Liver (tissue), 9 donors: ENCODE measurements around the gene KLF4. TPM values are rescaled to one million over a fixed set of nuclear protein-coding genes. Genes with fewer than 3 reads are reported as not detected.

Experiments used
- DNase-seq: peaks from one replicate; pipeline ENCODE4 v3.0.0-alpha.2; 2017; ENCODE audit warnings: low spot score
- H3K27ac ChIP-seq, 2 donors: one replicate each; pipeline ENCODE4 v1.7.0; 2013; ENCODE audit warnings: inconsistent platforms in 2 of 2, low read length in 2 of 2, control low read depth in 1 of 2, low read depth in 1 of 2, mild to moderate bottlenecking in 1 of 2
- H3K27me3 ChIP-seq, 4 donors: one replicate each; pipeline versions ENCODE4 v1.6.1 to v1.7.0; 2013; ENCODE audit warnings: low read length in 3 of 4, inconsistent platforms in 1 of 4, mild to moderate bottlenecking in 1 of 4, moderate library complexity in 1 of 4; ENCODE audit not compliant: control insufficient read depth in 4 of 4, insufficient read depth in 4 of 4
- H3K36me3 ChIP-seq, 4 donors: one replicate each; pipeline versions ENCODE4 v1.6.1 to v1.7.0; 2013; ENCODE audit warnings: low read length in 3 of 4, mild to moderate bottlenecking in 3 of 4, low read depth in 1 of 4, moderate library complexity in 1 of 4; ENCODE audit not compliant: control insufficient read depth in 4 of 4, insufficient read depth in 3 of 4
- H3K4me1 ChIP-seq, 4 donors: one replicate each; pipeline versions ENCODE4 v1.6.1 to v1.7.0; 2013; ENCODE audit warnings: low read length in 3 of 4, mild to moderate bottlenecking in 3 of 4, moderate library complexity in 1 of 4; ENCODE audit not compliant: control insufficient read depth in 4 of 4, insufficient read depth in 4 of 4
- H3K4me3 ChIP-seq, 3 donors: one replicate each; pipeline versions ENCODE4 v1.6.1 to v1.7.0; 2013; ENCODE audit warnings: low read length in 3 of 3, control low read depth in 1 of 3, low read depth in 1 of 3, mild to moderate bottlenecking in 1 of 3
- H3K9ac ChIP-seq, 2 donors: one replicate each; pipeline ENCODE4 v1.7.0; 2013; ENCODE audit warnings: low read length in 2 of 2, mild to moderate bottlenecking in 2 of 2, moderate library complexity in 2 of 2, control low read depth in 1 of 2, low read depth in 1 of 2
- H3K9me3 ChIP-seq, 4 donors: one replicate each; pipeline versions ENCODE4 v1.6.1 to v1.7.0; 2013; ENCODE audit warnings: low read length in 3 of 4; ENCODE audit not compliant: control insufficient read depth in 4 of 4
- ATF3 ChIP-seq: IDR thresholded peaks from 2 replicates; pipeline ENCODE4 v1.6.1; 2016; ENCODE audit warnings: antibody characterized with exemption
- CTCF ChIP-seq: fragments of 150-350 bp; IDR thresholded peaks from 2 replicates; pipeline ENCODE4 v1.5.1; 2017; ENCODE audit warnings: improper control_type of control experiment, low read depth, low read length; ENCODE audit not compliant: missing input control
- EGR1 ChIP-seq, 2 donors: IDR thresholded peaks; 2 replicates each; pipeline ENCODE4 v1.6.1; 2016 to 2018; ENCODE audit warnings: antibody characterized with exemption in 2 of 2, low read depth in 2 of 2
- FOXA1 ChIP-seq: IDR thresholded peaks from 2 replicates; pipeline ENCODE4 v1.6.1; 2016; ENCODE audit warnings: antibody characterized with exemption
- FOXA2 ChIP-seq: IDR thresholded peaks from 2 replicates; pipeline ENCODE4 v1.6.1; 2016; ENCODE audit warnings: antibody characterized with exemption
- HNF4A ChIP-seq, 2 donors: conservative IDR thresholded peaks; 2 replicates each; pipeline ENCODE4 v1.6.1; 2016; ENCODE audit warnings: antibody characterized with exemption in 2 of 2, mild to moderate bottlenecking in 2 of 2
- HNF4G ChIP-seq: IDR thresholded peaks from 2 replicates; pipeline ENCODE4 v1.6.1; 2016; ENCODE audit warnings: antibody characterized with exemption
- JUND ChIP-seq, 2 donors: IDR thresholded peaks; 2 replicates each; pipeline ENCODE4 v1.6.1; 2016; ENCODE audit warnings: antibody characterized with exemption in 2 of 2
- MAX ChIP-seq: IDR thresholded peaks from 2 replicates; pipeline ENCODE4 v1.6.1; 2016; ENCODE audit warnings: antibody characterized with exemption
- NR2F2 ChIP-seq: IDR thresholded peaks from 2 replicates; pipeline ENCODE4 v1.6.1; 2016; ENCODE audit warnings: antibody characterized with exemption
- RAD21 ChIP-seq, 2 donors: IDR thresholded peaks; 2 replicates each; pipeline ENCODE4 v1.6.1; 2016; ENCODE audit warnings: antibody characterized with exemption in 2 of 2, mild to moderate bottlenecking in 2 of 2
- RXRA ChIP-seq, 2 donors: IDR thresholded peaks; 2 replicates each; pipeline ENCODE4 v1.6.1; 2017 to 2018; ENCODE audit warnings: antibody characterized with exemption in 2 of 2, mild to moderate bottlenecking in 1 of 2
- SP1 ChIP-seq: IDR thresholded peaks from 2 replicates; pipeline ENCODE4 v1.6.1; 2018; ENCODE audit warnings: antibody characterized with exemption, mild to moderate bottlenecking
- TAF1 ChIP-seq: conservative IDR thresholded peaks from 2 replicates; pipeline ENCODE4 v1.6.1; 2016; ENCODE audit warnings: antibody characterized with exemption, mild to moderate bottlenecking
- YY1 ChIP-seq: IDR thresholded peaks from 2 replicates; pipeline ENCODE4 v1.6.1; 2016; ENCODE audit warnings: antibody characterized with exemption, mild to moderate bottlenecking
- WGBS: extraction: QIAGEN DNeasy Blood & Tissue Kit; methylation state at CpG from one replicate; pipeline ENCODE4 v1.1.7; 2013; 5-methylcytosine and 5-hydroxymethylcytosine counted together
- polyA plus RNA-seq, 2 donors: library from polyadenylated mRNA; stranded (reverse) in 1 of 2; unstranded in 1 of 2; fragments of 200-250 nt in 1 of 2; fragments of >200 nt in 1 of 2; fragmentation: Nextera tagmentation in 1 of 2; extraction: Ambion mirVana in 1 of 2; gene quantifications; one replicate each; pipeline versions ENCODE4 v1.2.1 to v1.2.3, GENCODE V29; 2013 to 2015
- total RNA-seq, 2 donors: library from RNA; depleted of rRNA; stranded (reverse); fragments of >200 nt; gene quantifications; one replicate each; pipeline ENCODE4 v1.2.3, GENCODE V29; 2014
- TF ChIP-seq, protein P1 (sequence below): IDR thresholded peaks from 2 replicates; pipeline ENCODE4 v1.6.1; 2016; ENCODE audit warnings: antibody characterized with exemption, mild to moderate bottlenecking
- donor health status: healthy.
- donor health status: healthy.
- donor health status: healthy.
- donor health status: healthy.
- donor health status: healthy.

KLF4 gene
- total and polyA plus RNA-seq, 4 donors, result 1.1 to 7.4 (median 3.2) TPM

- no peaks in the 10 kb centered on the region for H3K9me3 ChIP-seq
- peaks cover 0 to 4% (median 0%) of the 10 kb centered on the region in 4 donors for H3K27me3 ChIP-seq
- no peak for TF ChIP-seq EGR1 (IDR thresholded peaks at IDR 0.05; ENCODE audit: low read depth in 2 of 2)
- TF ChIP-seq ATF3, result no peak
- no peak for TF ChIP-seq SP1
- TF ChIP-seq MAX, result no peak
- no peak for TF ChIP-seq NR2F2
- no peak for TF ChIP-seq YY1
- TF ChIP-seq HNF4G, result no peak
- TF ChIP-seq FOXA2, result no peak
- no peak for TF ChIP-seq TAF1
- TF ChIP-seq RXRA (IDR thresholded peaks at IDR 0.05), result no peak
- TF ChIP-seq CTCF, result no peak
- no peak for DNase-seq
- H3K4me1 ChIP-seq, result peaks cover 0 to 10% (median 4%) of the 10 kb centered on the region in 4 donors
- no peaks in the 10 kb centered on the region for H3K36me3 ChIP-seq
- no peak overlapping the region for H3K4me3 ChIP-seq
- H3K9ac ChIP-seq, result no peak overlapping the region
- no peak overlapping the region for H3K27ac ChIP-seq
- WGBS, result 80% methylated on average over 2 of the region's 2 CpGs
Measured at GRCh38 chr9:107513464-107514100, 24.0 kb upstream of the KLF4 start.

DNA sequence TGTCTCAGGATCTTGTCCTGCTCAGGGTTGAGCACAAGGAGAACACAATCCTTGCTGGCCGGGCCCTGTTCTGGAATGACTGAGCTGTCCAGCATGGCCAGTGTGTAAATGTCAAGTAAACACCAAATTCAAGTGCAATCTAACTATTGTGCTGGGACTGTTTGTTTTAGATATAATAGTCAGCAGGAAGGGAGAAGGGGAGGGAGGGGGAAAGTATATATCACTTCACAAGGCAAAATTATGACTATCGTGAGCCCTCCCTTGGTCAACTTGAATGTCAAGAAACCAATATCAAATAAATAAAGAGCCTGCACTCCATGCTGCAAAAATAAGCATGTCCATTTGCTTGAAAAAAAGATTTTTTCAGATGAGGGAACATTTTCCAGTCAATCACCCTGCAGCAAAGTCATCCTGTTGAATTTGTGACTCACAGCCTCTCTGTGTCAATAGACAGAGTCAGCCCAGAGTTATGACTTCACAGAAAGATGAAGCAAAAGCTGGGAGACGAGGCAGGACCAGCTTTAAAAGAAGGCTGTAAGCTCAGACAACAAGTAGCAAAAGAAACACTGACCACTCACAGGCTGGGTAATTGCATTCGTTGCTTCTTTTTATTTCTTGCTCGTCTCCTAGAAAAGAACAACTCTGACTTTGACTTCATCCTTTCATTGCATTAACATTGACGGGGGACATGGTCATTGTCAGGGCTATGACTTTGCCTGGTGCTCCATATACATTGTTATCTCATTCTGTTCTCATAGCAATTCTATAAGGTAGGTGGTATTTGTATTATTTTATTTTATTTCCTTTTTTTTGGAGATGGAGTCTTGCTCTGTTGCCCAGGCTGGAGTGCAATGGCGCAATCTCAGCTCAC is 15.3 kb upstream of the KLF4 start:
- Histone ChIP-seq H3K9ac (no peak overlapping the region), H3K27me3 (peaks cover 0 to 4% (median 0%) of the 10 kb centered on the region in 4 donors), H3K36me3 (no peaks in the 10 kb centered on the region), H3K27ac (no peak overlapping the region), H3K4me1 (no peaks in the 10 kb centered on the region), H3K9me3 (peaks cover 0 to 7% (median 5%) of the 10 kb centered on the region in 4 donors), H3K4me3 (no peak overlapping the region)
- WGBS, result 64% methylated on average over 7 of the region's 7 CpGs
- TF ChIP-seq JUND (IDR thresholded peaks at IDR 0.05) (peak; percentile 41 to 80), TAF1 (no peak), FOXA1 (peak; percentile 62), FOXA2 (peak; percentile 83), RAD21 (IDR thresholded peaks at IDR 0.05) (no peak), EGR1 (IDR thresholded peaks at IDR 0.05; ENCODE audit: low read depth in 2 of 2) (no peak), HNF4A (conservative IDR thresholded peaks at IDR 0.05) (peak in 1 of 2 donors; percentile 21)
- TF ChIP-seq, protein P1, sequence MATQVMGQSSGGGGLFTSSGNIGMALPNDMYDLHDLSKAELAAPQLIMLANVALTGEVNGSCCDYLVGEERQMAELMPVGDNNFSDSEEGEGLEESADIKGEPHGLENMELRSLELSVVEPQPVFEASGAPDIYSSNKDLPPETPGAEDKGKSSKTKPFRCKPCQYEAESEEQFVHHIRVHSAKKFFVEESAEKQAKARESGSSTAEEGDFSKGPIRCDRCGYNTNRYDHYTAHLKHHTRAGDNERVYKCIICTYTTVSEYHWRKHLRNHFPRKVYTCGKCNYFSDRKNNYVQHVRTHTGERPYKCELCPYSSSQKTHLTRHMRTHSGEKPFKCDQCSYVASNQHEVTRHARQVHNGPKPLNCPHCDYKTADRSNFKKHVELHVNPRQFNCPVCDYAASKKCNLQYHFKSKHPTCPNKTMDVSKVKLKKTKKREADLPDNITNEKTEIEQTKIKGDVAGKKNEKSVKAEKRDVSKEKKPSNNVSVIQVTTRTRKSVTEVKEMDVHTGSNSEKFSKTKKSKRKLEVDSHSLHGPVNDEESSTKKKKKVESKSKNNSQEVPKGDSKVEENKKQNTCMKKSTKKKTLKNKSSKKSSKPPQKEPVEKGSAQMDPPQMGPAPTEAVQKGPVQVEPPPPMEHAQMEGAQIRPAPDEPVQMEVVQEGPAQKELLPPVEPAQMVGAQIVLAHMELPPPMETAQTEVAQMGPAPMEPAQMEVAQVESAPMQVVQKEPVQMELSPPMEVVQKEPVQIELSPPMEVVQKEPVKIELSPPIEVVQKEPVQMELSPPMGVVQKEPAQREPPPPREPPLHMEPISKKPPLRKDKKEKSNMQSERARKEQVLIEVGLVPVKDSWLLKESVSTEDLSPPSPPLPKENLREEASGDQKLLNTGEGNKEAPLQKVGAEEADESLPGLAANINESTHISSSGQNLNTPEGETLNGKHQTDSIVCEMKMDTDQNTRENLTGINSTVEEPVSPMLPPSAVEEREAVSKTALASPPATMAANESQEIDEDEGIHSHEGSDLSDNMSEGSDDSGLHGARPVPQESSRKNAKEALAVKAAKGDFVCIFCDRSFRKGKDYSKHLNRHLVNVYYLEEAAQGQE, result peak; percentile 86
- no peak for DNase-seq
